GDM1 (cell line): ENCODE data around the gene LAMB3.

Experiments
- DNase-seq: peaks from one replicate; lab custom pipeline; 2025; lab: John Stamatoyannopoulos, UW

LAMB3 gene

GRCh38 chr1:209661071-209661470, 8.8 kb upstream of the LAMB3 start:
- no peak for DNase-seq

GRCh38 chr1:209659909-209660308, 7.7 kb upstream of the LAMB3 start:
- no peak for DNase-seq

GRCh38 chr1:209657918-209658317, 5.7 kb upstream of the LAMB3 start:
- DNase-seq, result no peak

GRCh38 chr1:209657140-209657879, 5.1 kb upstream of the LAMB3 start:
- no peak for DNase-seq

- no peak for DNase-seq
These were observed 3.4 kb upstream of the LAMB3 start for GRCh38 chr1:209655411-209656231.

GRCh38 chr1:209653915-209654351, 1.7 kb upstream of the LAMB3 start:
- DNase-seq, result no peak

GRCh38 chr1:209652873-209653401, 712 bp upstream of the LAMB3 start:
- DNase-seq, result peak; percentile 61

- peak; percentile 60 for DNase-seq
These were observed 1.1 kb downstream of the LAMB3 start for GRCh38 chr1:209651138-209651587.

- DNase-seq, result peak; percentile 82
These were observed 1.8 kb downstream of the LAMB3 start for GRCh38 chr1:209650454-209650853.

GRCh38 chr1:209648931-209649776, 3.1 kb downstream of the LAMB3 start:
- DNase-seq, result peak; percentile 52

- no peak for DNase-seq
These were observed 3.9 kb downstream of the LAMB3 start for GRCh38 chr1:209648346-209648745.

- no peak for DNase-seq
These were observed 5.1 kb downstream of the LAMB3 start for GRCh38 chr1:209647156-209647555.

GRCh38 chr1:209646558-209646957, 5.7 kb downstream of the LAMB3 start:
- no peak for DNase-seq

- no peak for DNase-seq
These were observed 6.4 kb downstream of the LAMB3 start for GRCh38 chr1:209645574-209646452.

- no peak for DNase-seq
These were observed 8.8 kb downstream of the LAMB3 start for GRCh38 chr1:209643285-209644020.

- no peak for DNase-seq
These were observed 9.4 kb downstream of the LAMB3 start for GRCh38 chr1:209642816-209643215.

- no peak for DNase-seq
These were observed 10.4 kb downstream of the LAMB3 start for GRCh38 chr1:209641832-209642172.

- DNase-seq, result no peak
These were observed 16.4 kb downstream of the LAMB3 start for GRCh38 chr1:209635850-209636249.

GRCh38 chr1:209634005-209634737, 18.1 kb downstream of the LAMB3 start:
- no peak for DNase-seq
